Esophagus muscularis mucosa (tissue), 4 donors: ENCODE measurements around the gene MRPS21.

Source experiments
- EP300 ChIP-seq: sonication (generic); formaldehyde crosslinking; IDR thresholded peaks from one replicate; pipeline ENCODE4 v1.6.1; 2017; ENCODE audit warnings: antibody characterized with exemption
- POLR2A ChIP-seq: fragments of 450-650 bp; IDR thresholded peaks from one replicate; pipeline ENCODE4 v1.6.1; 2017; ENCODE audit warnings: antibody characterized with exemption, moderate library complexity, mild to moderate bottlenecking, low read depth
- POLR2AphosphoS5 ChIP-seq, 2 donors: sonication (generic); formaldehyde crosslinking; IDR thresholded peaks; one replicate each; pipeline ENCODE4 v1.6.1; 2017; ENCODE audit warnings: antibody characterized with exemption in 2 of 2
- TF ChIP-seq, protein P1 (sequence below), 3 experiments: fragments of 200-600 bp in 2 of 3; fragments of 450-650 bp in 1 of 3; sonication (generic) in 2 of 3; IDR thresholded peaks; one replicate each; pipeline ENCODE4 v1.5.1; 2017 to 2019; ENCODE audit warnings: antibody characterized with exemption in 3 of 3, mild to moderate bottlenecking in 2 of 3, moderate library complexity in 1 of 3

DNA sequence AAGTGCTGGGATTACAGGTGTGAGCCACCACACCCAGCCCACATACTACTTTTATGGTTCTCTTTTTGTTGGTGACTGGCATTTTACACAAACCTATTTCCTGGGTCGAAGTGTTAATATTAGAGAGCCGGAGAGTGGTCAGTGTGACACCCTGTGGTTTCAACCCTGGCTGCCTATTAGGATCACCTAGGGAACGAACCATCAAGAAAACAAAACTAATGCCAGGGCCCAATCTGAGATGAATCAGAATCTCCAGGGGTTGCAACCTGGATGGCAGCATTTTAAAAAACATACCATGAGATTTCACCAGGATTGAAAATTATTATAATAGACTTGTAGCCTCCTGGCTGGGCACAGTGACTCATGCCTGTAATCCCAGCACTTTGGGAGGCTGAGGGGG is 6.1 kb downstream of the MRPS21 start:
- TF ChIP-seq, protein P1, sequence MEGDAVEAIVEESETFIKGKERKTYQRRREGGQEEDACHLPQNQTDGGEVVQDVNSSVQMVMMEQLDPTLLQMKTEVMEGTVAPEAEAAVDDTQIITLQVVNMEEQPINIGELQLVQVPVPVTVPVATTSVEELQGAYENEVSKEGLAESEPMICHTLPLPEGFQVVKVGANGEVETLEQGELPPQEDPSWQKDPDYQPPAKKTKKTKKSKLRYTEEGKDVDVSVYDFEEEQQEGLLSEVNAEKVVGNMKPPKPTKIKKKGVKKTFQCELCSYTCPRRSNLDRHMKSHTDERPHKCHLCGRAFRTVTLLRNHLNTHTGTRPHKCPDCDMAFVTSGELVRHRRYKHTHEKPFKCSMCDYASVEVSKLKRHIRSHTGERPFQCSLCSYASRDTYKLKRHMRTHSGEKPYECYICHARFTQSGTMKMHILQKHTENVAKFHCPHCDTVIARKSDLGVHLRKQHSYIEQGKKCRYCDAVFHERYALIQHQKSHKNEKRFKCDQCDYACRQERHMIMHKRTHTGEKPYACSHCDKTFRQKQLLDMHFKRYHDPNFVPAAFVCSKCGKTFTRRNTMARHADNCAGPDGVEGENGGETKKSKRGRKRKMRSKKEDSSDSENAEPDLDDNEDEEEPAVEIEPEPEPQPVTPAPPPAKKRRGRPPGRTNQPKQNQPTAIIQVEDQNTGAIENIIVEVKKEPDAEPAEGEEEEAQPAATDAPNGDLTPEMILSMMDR (IDR thresholded peaks at IDR 0.05), result no peak
- TF ChIP-seq POLR2A (no peak), POLR2AphosphoS5 (IDR thresholded peaks at IDR 0.05) (no peak), EP300 (no peak)
